GM19372 (cell line): ENCODE data around the gene PDE7B.

Experiments
- ATAC-seq: cut with Tn5 transposase; IDR thresholded peaks from one replicate; pipeline ENCODE4 v1.9.1; 2021; ENCODE audit warnings: mild to moderate bottlenecking, low read depth, moderate library complexity; ENCODE audit not compliant: unreplicated experiment

The PDE7B gene

GRCh38 chr6:136016228-136017225, 165.0 kb downstream of the PDE7B start:
- ATAC-seq, result no peak

- ATAC-seq, result no peak
Measured at GRCh38 chr6:136020691-136021090, 169.2 kb downstream of the PDE7B start.

DNA sequence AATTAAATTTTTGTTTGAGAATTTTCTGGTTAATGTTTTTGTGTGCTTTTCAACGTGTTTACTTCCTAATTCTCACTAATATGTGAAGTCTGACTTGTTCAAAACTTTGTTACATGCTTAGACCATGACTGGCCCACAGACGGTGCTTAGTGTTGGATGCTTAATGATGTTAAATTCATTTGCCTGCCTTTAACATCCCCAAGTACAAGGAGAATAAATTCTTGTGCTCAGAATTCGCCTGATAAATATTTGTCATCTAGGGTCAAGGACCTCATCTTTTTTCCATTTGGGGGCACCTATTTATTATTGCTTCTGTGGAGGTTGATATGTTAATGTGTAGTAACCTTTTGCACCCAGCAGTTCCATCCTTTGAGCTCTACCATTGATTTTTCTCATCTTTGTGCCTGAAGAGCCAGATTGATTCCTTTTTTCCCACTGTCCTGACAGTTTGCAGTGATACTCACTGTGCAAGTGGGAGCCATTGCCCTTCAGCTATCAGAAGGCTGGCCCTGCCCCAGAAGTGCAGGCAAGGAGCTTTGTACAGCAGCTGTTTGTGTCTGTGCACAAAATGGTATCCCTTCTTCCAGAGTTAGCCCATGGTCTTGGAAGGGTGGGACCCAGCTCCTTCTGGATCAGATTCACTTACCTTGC, 170.8 kb downstream of the PDE7B start:
- no peak for ATAC-seq

- ATAC-seq, result no peak
Measured at GRCh38 chr6:136024711-136025110, 173.2 kb downstream of the PDE7B start.

DNA sequence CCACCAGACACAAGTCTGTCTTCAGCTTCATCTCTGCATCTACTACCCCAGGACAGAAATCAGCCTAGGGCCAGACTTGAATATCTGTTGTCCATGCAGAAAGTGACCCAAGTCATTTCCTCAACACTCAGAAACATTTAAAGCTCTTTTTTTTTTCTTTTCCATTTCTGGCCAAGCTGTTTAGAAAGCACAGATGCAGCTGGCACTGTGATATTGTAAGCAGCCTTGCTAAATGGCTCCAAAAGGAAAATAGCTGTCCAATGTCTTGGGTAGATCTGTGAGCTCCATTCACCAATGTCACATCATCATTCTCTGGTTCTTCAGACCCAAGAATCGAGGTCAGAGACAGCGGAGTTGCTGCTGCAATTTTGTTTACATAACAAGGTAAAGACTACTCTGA, 174.2 kb downstream of the PDE7B start:
- no peak for ATAC-seq

GRCh38 chr6:136030131-136030530, 178.6 kb downstream of the PDE7B start:
- no peak for ATAC-seq

DNA sequence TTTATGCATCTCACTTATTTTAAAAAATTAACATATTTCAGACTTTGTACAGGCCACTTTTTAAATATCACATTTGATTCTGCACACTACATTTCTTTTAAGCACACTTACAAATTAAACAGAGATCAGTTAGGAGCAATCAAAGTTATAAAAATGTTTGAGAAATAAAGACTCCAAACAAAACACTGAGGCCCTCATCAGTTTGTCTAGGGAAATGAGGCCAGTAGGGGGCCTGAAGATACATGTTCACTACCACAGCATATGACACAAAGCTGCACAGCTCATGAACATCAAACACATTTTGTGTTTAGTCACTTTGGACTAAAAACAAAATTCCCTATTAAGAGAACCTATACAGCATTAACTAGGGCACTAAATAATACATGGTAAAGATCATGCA, 180.5 kb downstream of the PDE7B start:
- ATAC-seq, result no peak

DNA sequence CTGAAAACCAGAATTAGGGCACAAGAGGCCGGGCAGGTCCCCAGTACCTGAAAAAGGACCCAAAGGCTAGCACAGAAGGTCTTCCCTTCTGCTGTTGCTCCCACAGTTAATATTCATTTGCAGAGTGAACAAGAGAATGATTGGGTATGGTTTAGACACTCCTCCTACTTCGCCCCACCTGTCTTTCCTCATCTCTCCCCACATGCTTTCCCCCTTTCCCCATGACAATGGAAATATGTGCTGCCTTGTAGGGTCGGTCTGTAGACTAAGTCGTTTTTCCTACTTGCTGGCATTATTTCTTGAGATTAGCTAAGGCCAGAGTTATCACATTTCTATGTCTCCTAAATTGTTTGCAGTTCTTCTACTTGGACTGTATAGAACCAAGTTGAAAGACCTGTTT, 181.9 kb downstream of the PDE7B start:
- no peak for ATAC-seq

GRCh38 chr6:136034422-136034821, 182.9 kb downstream of the PDE7B start:
- no peak for ATAC-seq

- ATAC-seq, result no peak
Measured at GRCh38 chr6:136035378-136036070, 184.0 kb downstream of the PDE7B start.

DNA sequence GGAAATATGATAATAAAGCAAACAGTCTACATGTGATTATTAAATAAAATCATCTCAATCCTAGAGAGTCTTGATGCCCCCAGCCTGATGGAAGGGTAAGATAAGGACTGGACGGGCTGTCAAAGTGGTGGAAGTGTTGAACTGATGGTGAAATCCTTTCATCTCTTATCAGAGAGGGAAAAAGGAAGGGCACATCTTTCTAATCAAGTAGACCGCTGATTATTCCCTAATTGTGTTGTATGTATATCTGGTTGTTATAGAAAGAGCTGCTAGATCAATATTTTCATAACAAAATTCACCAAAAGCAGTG, 184.5 kb downstream of the PDE7B start:
- ATAC-seq, result no peak

GRCh38 chr6:136036601-136037000, 185.1 kb downstream of the PDE7B start:
- ATAC-seq, result no peak

GRCh38 chr6:136037242-136037875, 185.9 kb downstream of the PDE7B start:
- ATAC-seq, result peak; percentile 86

GRCh38 chr6:136037876-136038460, 186.5 kb downstream of the PDE7B start:
- ATAC-seq, result no peak

DNA sequence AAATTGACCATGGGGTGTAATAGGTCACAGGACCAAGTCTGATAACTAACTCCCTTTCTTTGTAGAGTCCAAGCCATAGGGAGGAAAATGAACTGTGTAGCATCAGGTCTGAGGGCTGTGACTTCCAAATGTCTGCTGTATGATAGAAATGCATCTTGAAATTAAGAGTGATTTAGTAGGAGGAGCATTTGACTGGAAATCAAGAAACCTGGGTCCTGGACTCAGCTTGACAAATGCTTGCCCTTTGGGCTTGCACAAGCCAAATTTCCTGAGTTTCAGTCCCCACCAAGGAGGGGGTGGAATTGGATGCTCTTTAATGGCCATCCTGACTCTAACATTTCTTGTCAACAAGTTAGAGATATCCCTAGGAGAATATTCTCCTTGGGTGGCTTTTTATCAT, 187.0 kb downstream of the PDE7B start:
- ATAC-seq, result no peak

GRCh38 chr6:136039185-136039584, 187.7 kb downstream of the PDE7B start:
- ATAC-seq, result no peak

DNA sequence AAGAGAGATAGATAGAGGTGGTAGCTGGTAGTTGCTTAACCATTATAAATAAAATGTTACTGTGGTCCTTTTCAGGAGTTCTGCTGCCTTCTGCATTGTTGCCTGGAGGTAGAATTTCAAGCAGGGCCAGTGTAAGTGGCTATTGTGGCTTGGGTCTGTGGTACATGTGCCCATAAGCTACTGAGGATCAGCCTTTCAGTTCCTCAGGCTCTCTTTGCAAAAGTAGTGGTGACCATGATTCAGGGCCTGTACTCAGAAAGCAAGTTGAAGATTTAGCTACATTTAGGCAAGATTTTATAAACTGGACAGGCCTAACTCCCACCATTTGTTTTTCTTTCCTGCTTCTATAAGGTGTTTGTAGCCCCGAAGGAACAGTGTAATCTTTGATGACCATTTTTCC, 199.0 kb downstream of the PDE7B start:
- no peak for ATAC-seq

GRCh38 chr6:136051140-136051775, 199.8 kb downstream of the PDE7B start:
- no peak for ATAC-seq

DNA sequence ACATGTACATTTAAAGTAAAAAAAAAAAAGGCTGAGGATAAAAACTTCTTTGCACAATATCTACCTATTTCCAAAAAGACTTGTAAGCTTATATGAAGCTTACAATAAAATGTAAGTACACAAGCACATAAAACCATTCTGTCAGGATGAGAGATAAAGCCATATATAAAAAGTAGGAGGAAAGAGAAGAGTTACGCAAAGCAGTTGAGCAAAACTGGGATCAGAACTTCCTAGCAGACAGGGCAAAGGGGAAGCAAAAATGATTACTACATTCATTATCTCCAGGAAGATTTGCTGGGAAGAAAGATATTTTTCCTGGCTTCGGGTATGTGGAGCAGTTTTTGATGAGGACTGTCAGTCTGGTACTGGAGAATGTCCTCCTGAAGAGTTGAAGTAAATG, 200.5 kb downstream of the PDE7B start:
- ATAC-seq, result no peak

- no peak for ATAC-seq
Measured at GRCh38 chr6:136058852-136059251, 207.4 kb downstream of the PDE7B start.
